Mesendoderm (in vitro differentiated cells): ENCODE measurements around the gene GRIN1.

Experiments used
- DNase-seq: peaks from one replicate; pipeline ENCODE4 v3.0.0; 2013
- H2AK5ac ChIP-seq: 2 replicates; pipeline ENCODE4 v1.6.1; 2013; ENCODE audit warnings: low read length, inconsistent platforms
- H2BK120ac ChIP-seq: 2 replicates; pipeline ENCODE4 v1.6.1; 2013; ENCODE audit warnings: low read depth, mild to moderate bottlenecking, low read length, moderate library complexity, mixed read lengths
- H2BK15ac ChIP-seq: replicated peaks from 2 replicates; pipeline ENCODE4 v1.6.1; 2013; ENCODE audit warnings: low read depth, mild to moderate bottlenecking, moderate library complexity
- H2BK5ac ChIP-seq: 2 replicates; pipeline ENCODE4 v1.6.1; 2013; ENCODE audit warnings: low read length, inconsistent platforms
- H3K18ac ChIP-seq: 2 replicates; pipeline ENCODE4 v1.6.1; 2013; ENCODE audit warnings: mild to moderate bottlenecking, low read length, mixed read lengths
- H3K23ac ChIP-seq: one replicate; pipeline ENCODE4 v1.6.1; 2013; ENCODE audit warnings: low read length
- H3K27ac ChIP-seq: 2 replicates; pipeline ENCODE4 v1.5.1; 2013; ENCODE audit warnings: low read depth, mild to moderate bottlenecking, inconsistent platforms, low read length, moderate library complexity
- H3K27me3 ChIP-seq: 2 replicates; pipeline ENCODE4 v1.6.1; 2013; ENCODE audit warnings: low read length, control low read depth, mild to moderate bottlenecking, inconsistent platforms; ENCODE audit not compliant: insufficient read depth, poor library complexity
- H3K36me3 ChIP-seq: 2 replicates; pipeline ENCODE4 v1.6.1; 2013; ENCODE audit warnings: low read length, inconsistent platforms; ENCODE audit not compliant: control insufficient read depth, insufficient read depth
- H3K4ac ChIP-seq: one replicate; pipeline ENCODE4 v1.6.1; 2013; ENCODE audit warnings: low read depth, mild to moderate bottlenecking, low read length, moderate library complexity
- H3K4me1 ChIP-seq: 2 replicates; pipeline ENCODE4 v1.6.1; 2013; ENCODE audit warnings: low read depth, low read length, inconsistent platforms; ENCODE audit not compliant: control insufficient read depth
- H3K4me2 ChIP-seq: 2 replicates; pipeline ENCODE4 v1.6.1; 2013; ENCODE audit warnings: low read length
- H3K4me3 ChIP-seq: 2 replicates; pipeline ENCODE4 v1.5.1; 2013; ENCODE audit warnings: mild to moderate bottlenecking, low read length
- H3K56ac ChIP-seq: one replicate; pipeline ENCODE4 v1.6.1; 2013; ENCODE audit warnings: low read length
- H3K79me1 ChIP-seq: 2 replicates; pipeline ENCODE4 v1.6.1; 2013; ENCODE audit warnings: low read length, inconsistent platforms
- H3K79me2 ChIP-seq: 2 replicates; pipeline ENCODE4 v1.6.1; 2013; ENCODE audit warnings: mild to moderate bottlenecking, low read length; ENCODE audit not compliant: control insufficient read depth, insufficient read depth
- H3K9ac ChIP-seq: 2 replicates; pipeline ENCODE4 v1.6.1; 2013; ENCODE audit warnings: low read length, inconsistent platforms
- H4K5ac ChIP-seq: one replicate; pipeline ENCODE4 v1.6.1; 2013; ENCODE audit warnings: low read length
- H4K8ac ChIP-seq: one replicate; pipeline ENCODE4 v1.6.1; 2013; ENCODE audit warnings: low read depth, mild to moderate bottlenecking, control low read depth, low read length, moderate library complexity
- WGBS: extraction: QIAGEN DNeasy Blood & Tissue Kit; methylation state at CpG from one replicate; pipeline ENCODE4 v1.1.7; 2013; ENCODE audit warnings: low lambda C conversion rate, missing lambda C conversion rate; ENCODE audit not compliant: insufficient coverage; ENCODE audit errors: extremely low coverage; 5-methylcytosine and 5-hydroxymethylcytosine counted together

The GRIN1 gene

DNA sequence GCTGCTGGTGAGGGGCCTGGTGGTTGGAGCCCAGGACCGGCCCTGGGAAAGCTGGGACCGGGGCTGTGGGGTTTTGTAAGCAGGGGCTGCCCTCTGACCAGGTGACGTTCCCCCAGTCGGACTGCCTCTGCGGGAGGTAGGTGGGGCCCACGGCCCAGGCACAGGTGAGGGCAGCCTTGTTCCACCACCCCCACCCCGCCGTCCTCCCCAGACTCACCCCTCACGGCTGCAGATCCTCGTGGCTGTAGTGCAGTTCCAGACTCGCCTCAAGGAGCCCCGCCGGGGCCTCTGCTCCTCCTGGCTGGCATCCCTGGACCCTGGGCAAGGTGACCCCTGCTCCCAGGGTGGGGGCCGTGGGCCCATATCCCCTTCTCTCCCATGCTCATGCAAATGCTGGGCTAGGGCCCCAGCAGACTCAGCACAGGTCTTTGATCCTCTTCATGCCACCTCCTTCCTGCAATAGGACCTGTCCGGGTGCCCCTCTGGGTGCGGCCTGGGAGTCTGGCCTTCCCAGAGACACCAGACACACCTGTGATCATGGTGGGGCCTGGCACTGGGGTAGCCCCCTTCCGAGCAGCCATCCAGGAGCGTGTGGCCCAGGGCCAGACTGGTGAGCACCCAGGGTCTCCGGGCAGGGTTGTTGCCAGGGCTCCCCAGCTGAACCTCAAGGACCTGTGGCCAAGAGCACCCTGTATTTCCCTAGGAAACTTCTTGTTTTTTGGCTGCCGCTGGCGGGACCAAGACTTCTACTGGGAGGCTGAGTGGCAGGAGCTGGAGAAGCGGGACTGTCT lies 76.4 kb downstream of the GRIN1 start:
- peaks cover 5% of the 10 kb centered on the region for H3K4me1 ChIP-seq
- no peak overlapping the region for H3K23ac ChIP-seq
- H3K18ac ChIP-seq: no peak overlapping the region
- no peak overlapping the region for H2BK5ac ChIP-seq
- no peak for DNase-seq
- H3K27ac ChIP-seq: no peak overlapping the region
- H3K4me2 ChIP-seq: no peak overlapping the region
- WGBS: no CpG with 5 or more reads among the region's 22 CpGs
- H4K8ac ChIP-seq: no peak overlapping the region
- no peak overlapping the region for H3K9ac ChIP-seq
- no peak overlapping the region for H3K4ac ChIP-seq
- no peak overlapping the region for H2BK120ac ChIP-seq
- H3K79me2 ChIP-seq: no peaks in the 10 kb centered on the region
- H3K56ac ChIP-seq: no peak overlapping the region
- no peaks in the 10 kb centered on the region for H3K27me3 ChIP-seq
- H2AK5ac ChIP-seq: no peak overlapping the region
- H2BK15ac ChIP-seq: no peak overlapping the region
- peaks cover 1% of the 10 kb centered on the region for H3K36me3 ChIP-seq
- no peaks in the 10 kb centered on the region for H3K79me1 ChIP-seq
- H4K5ac ChIP-seq: no peak overlapping the region
- H3K4me3 ChIP-seq: no peak overlapping the region

DNA sequence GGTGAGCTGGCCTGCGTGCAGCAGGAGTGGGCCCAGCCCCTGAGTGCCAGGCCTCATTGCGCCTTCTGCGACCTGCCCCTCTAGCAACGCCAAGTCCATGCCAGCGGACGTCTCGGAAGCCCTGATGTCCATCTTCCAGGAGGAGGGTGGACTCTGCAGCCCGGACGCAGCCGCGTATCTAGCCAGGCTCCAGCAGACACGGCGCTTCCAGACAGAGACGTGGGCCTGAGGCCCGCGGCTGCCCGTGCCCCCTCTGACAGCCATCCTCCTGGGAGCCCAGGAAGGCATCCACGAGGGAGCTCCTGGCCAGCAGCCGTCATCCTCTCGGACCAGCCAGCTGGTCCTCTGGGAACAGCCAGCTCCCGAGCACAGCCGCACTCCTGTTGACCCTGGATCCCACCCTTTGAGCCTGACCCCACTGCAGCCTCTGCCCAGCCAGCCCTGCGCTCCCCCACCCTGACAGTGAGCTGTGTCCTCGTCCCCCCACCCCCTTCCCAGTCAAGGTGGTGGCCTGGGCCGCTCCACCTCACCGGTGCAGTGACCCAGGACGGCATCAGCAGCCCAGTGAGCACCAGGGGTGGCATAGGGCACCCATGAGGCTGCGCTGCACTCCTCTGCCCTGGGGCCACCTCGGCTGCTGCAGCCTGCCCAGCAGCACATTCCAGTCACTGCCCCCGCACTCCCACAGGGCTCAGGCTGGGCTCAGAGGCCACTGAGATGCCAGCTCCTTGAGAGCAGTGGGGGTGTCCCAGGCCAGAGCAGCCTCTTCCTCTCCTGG lies 77.4 kb downstream of the GRIN1 start:
- H2BK15ac ChIP-seq: no peak overlapping the region
- H3K79me2 ChIP-seq: no peaks in the 10 kb centered on the region
- H4K8ac ChIP-seq: no peak overlapping the region
- H2BK120ac ChIP-seq: no peak overlapping the region
- H3K27ac ChIP-seq: no peak overlapping the region
- whole genome bisulfite sequencing: no CpG with 5 or more reads among the region's 30 CpGs
- peaks cover 5% of the 10 kb centered on the region for H3K4me1 ChIP-seq
- H3K79me1 ChIP-seq: no peaks in the 10 kb centered on the region
- DNase-seq: no peak
- no peak overlapping the region for H3K9ac ChIP-seq
- no peak overlapping the region for H2BK5ac ChIP-seq
- no peak overlapping the region for H3K18ac ChIP-seq
- H3K4me3 ChIP-seq: no peak overlapping the region
- H3K4ac ChIP-seq: no peak overlapping the region
- no peak overlapping the region for H3K56ac ChIP-seq
- no peaks in the 10 kb centered on the region for H3K27me3 ChIP-seq
- no peak overlapping the region for H3K23ac ChIP-seq
- no peak overlapping the region for H3K4me2 ChIP-seq
- no peak overlapping the region for H4K5ac ChIP-seq
- peaks cover 1% of the 10 kb centered on the region for H3K36me3 ChIP-seq
- no peak overlapping the region for H2AK5ac ChIP-seq

DNA sequence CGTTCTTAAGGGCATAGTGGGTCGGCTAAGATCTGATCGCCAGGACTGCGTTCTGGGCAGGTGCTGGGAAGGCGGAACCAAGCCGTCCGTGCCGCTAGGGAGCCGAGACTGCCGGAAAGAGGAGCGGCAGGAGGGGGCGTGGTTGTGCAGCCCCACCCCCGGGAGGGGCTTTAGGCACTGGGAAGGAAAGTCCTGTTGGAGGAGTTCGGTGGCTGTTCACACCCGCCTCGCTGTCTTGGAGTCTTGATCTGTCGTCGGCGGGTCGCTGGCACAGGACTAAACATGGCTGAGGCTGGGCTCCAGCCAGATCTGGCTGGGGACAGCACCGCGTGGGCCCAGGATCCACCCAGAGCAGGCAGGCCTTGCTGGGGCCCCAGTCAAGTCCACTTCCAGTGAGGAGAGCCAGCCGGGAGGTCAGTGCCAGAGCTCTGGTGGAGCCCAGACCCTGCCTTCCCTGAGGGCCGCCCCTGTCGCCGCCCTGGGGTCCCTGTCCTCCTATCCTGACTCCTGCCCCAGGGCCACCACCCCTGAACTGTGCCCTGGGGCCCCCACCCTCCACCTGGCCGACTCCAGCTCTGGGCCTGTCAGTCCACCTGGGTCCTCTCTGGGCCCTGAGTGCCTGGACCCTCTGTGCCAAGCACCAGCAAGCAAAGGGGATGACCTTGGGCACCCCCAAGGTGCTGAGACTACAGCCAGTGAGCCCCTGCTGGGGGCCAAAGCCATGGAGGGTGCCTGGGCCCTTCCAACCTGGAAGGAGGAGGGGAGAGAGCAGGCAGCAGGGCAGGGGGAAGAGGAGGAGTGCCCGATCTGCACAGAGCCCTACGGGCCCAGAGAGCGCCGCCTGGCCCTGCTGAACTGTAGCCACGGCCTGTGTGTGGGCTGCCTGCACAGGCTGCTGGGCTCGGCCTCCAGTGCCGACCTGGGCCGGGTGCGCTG lies 78.6 kb downstream of the GRIN1 start:
- WGBS: no CpG with 5 or more reads among the region's 36 CpGs
- Histone ChIP-seq H2BK5ac (no peak overlapping the region), H3K4me2 (no peak overlapping the region), H3K4me1 (peaks cover 5% of the 10 kb centered on the region), H3K4me3 (no peak overlapping the region), H3K18ac (no peak overlapping the region), H3K79me1 (no peaks in the 10 kb centered on the region), H3K4ac (no peak overlapping the region), H3K23ac (no peak overlapping the region), H3K79me2 (no peaks in the 10 kb centered on the region), H4K8ac (no peak overlapping the region), H3K27me3 (peaks cover 2% of the 10 kb centered on the region), H3K27ac (no peak overlapping the region), H3K36me3 (peaks cover 1% of the 10 kb centered on the region), H2BK15ac (no peak overlapping the region), H3K56ac (peak overlapping the region; percentile 60), H2AK5ac (no peak overlapping the region), H3K9ac (peak overlapping the region; percentile 42), H2BK120ac (no peak overlapping the region), H4K5ac (no peak overlapping the region)
- DNase-seq: peak; percentile 76

DNA sequence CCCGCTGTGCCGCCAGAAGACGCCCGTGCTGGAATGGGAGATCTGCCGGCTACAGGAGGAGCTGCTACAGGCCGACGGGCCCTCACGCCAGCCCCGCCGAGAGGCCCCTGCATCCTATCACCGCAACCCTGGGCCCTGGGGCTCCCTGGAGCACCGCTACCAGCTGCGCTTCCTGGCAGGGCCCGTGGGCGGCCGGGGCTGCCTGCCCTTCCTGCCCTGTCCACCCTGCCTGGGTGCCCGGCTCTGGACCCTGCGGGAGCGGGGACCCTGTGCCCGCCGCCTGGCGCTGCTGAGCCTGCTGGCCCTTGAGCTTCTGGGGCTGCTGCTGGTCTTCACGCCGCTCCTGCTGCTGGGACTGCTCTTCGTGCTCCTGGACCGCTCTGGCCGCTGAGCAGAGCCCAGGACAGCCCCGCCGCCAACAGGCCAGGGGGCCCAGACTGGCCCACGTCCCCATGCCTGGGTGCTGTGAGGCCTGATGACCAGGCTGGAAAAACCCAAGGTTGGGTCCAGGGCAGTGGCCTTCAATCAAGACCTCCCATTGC lies 79.3 kb downstream of the GRIN1 start:
- H2BK120ac ChIP-seq: no peak overlapping the region
- no peak overlapping the region for H4K5ac ChIP-seq
- no CpG with 5 or more reads among the region's 30 CpGs for WGBS
- H3K23ac ChIP-seq: no peak overlapping the region
- peak overlapping the region; percentile 64 for H3K56ac ChIP-seq
- peaks cover 5% of the 10 kb centered on the region for H3K4me1 ChIP-seq
- H3K4me2 ChIP-seq: no peak overlapping the region
- peaks cover 1% of the 10 kb centered on the region for H3K36me3 ChIP-seq
- no peak overlapping the region for H3K27ac ChIP-seq
- no peak overlapping the region for H2BK15ac ChIP-seq
- DNase-seq: no peak
- H3K79me2 ChIP-seq: no peaks in the 10 kb centered on the region
- peak overlapping the region; percentile 50 for H2BK5ac ChIP-seq
- H2AK5ac ChIP-seq: no peak overlapping the region
- H3K9ac ChIP-seq: peak overlapping the region; percentile 29
- H3K4ac ChIP-seq: no peak overlapping the region
- peaks cover 2% of the 10 kb centered on the region for H3K27me3 ChIP-seq
- H3K4me3 ChIP-seq: no peak overlapping the region
- no peak overlapping the region for H4K8ac ChIP-seq
- no peaks in the 10 kb centered on the region for H3K79me1 ChIP-seq
- no peak overlapping the region for H3K18ac ChIP-seq
